ENCODE results near the gene CRCP.
"Not testable (repeated sequence)": the region's sequence is repeated elsewhere in the genome, so short reads cannot be mapped to it uniquely, and the experiment has no call there.

Gene CRCP

DNA sequence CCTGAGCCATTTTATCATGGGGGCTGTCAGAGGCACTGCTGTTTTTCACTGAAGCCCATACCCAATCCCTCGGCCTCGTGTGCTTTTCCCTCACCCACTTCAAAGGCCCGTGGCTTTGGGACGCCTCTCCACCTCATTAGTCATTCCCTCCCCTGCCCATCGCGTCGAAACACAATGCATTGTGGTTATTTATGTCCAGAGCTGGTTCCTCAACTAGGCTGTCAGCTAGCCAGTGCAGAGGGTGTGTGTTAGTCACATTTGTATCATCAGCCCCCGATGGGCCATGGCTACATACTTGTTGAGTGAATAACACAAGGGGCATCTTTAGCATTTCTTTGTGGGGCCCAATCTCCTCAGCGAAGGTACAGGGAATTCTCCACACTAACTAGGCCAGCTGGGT is 3.8 kb upstream of the CRCP start:
- DNase-seq = no peak

DNA sequence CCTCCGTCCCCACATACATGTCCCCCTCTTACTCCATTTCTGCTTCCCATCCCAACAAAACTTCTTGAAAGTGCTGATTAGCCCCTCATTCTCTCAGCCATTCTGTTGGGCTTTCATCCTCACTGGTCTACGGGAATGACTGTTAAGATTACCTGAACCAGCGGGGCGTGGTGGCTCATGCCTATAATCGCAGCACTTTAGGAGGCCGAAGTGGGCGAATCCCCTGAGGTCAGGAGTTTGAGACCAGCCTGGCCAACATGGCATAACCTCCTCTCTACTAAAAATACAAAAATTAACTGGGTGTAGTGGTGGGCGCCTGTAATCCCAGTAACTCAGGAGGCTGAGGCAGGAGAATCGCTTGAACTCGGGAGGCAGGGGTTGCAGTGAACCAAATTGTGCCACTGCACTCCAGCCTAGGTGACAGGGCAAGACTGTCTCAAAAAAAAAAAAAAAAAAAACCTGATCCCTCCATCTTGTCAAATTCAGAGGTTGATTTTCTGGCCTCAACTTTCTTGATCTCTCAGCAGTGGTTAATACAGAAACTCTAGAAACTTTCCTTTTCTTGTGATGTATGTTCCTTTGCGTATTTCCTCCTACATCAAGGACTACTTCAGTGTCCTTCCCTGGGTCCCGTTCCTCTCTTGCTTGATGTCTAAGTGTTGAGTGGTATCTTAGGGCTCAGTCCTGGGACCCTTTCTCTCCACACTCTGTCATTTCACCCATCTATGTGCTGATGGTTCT is 2.2 kb downstream of the CRCP start:
- not testable (repeated sequence) for DNase-seq

DNA sequence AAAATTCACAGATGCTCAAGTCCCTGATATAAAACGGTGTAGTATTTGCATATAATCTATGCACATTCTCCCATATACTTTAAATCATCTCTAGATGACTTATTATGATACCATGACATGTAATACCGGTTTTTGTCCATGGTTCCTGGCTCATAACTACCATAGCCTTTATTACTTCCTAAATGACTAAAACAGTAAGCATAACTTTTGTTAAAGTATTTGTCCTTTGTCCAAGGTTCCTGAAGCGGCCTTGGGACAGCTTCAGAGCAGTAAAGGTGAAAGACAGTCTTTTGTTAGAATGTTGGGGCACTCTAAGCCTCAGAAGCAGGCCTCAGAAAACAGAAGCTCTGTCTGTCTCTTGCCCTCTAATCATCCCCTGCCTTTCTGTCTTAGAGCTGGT is 4.0 kb downstream of the CRCP start:
- no peak for DNase-seq

DNA sequence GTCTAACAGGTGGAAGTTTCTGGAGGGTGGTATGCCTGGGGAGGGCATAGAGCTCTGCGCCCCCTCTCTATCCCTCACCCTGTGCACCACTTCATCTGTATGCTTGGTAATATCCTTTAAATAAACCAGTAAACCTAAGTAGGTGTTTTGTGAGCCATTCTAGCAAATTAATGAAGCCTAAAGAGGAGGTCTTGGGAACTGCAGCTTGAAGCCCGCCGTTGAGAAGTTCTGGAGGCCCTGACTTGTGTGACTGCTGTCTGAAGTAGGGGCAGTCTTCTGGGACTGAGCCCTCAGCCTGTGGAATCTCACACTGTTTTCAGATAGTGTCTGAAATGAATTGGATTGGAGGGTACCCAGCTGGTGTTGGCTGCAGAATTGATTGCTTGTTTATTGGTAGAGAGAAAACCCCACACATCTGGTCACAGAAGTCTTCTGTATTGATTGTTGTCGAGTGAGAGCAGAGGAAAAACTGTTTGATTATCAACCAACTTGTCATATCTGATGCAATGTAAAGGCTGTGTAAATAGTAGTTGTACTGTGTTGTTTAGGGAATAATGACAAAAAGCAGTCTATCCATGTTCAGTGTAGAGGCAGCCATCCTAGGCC is 4.7 kb downstream of the CRCP start:
- DNase-seq = no peak

DNA sequence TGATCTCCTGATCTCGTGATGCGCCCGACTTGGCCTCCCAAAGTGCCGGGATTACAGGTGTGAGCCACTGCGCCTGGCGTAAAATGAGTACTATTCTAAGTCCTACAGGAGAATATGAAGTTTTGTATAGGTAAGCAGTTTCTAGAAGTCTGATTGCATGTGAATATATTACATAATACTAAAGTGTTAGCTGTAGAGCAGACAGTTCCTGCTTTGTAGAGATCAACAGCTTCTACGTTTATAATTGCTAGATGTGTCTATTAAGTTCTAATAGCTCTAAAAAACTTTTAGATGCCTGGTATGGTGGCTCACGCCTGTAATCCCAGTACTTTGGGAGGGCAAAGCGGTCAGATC is 8.5 kb downstream of the CRCP start:
- DNase-seq = no peak

DNA sequence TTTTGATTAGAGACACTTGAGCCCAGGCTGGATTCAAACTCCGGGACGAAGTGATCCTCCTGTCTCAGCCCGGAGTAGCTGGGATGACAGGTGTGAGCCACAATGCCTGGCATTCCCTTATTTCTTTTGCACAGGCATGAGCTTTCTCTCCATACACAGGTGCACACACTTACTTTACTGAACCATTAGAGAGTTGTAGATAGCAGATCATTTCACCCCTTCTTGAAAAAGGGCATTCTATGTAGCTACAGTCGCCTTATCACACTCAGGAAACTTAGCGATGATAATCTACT is 9.9 kb downstream of the CRCP start:
- DNase-seq = not testable (repeated sequence)

DNA sequence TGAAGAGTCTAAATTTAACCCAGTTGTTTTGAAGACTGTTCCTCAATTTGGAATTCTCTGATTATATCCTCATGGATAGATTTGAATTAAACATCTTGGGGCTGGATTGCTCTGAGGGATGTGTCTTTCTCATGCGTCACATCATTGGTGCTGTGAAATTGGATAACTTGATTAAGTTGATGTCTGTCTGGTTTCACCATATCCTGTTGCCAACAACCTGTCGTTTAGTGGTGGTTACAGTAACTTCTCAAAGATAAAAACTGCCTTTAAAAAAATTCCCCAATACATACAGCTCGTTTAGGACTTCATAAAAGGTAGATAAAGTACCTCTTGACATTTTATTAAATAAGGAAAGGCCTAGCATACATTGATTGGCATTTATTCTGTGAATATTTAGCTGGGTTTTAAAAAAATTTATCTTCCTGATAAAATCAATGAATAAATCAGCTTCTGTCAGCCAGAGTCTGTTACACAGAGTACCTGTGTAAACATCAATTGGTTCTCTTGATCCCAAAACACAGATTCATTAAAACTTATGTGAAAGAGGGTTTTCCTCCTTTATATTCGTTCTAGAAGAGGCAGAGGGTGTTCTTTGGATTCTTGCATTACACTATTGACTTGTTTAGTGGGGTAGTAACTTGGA is 10.5 kb downstream of the CRCP start:
- no peak for DNase-seq

DNA sequence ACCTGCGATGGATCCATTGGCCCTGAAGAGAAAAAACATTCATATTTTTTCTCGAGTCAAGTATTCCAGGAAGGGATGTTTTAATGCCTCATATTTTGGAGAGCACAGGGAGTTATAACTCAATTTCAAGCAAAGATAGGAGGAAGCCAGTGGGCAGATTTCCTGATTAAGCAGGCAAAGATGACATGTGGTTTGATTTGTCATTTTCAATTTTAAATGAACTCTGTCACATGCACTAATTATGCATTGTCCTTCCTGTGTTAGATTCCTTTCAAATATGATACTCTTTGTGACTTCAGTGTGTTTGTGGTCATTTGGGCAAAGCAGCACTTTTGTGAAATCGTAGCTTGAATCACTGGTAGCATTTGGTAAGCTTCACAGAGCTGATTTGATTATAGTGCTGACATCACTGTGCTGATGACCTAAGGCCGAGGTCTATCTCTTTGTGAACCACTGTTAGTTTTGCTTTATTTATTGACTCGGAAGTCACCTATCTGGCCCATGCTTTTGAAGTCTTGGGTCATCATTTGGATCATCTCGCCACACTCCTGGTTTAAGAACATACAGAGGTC is 11.2 kb downstream of the CRCP start:
- DNase-seq = not testable (repeated sequence)

DNA sequence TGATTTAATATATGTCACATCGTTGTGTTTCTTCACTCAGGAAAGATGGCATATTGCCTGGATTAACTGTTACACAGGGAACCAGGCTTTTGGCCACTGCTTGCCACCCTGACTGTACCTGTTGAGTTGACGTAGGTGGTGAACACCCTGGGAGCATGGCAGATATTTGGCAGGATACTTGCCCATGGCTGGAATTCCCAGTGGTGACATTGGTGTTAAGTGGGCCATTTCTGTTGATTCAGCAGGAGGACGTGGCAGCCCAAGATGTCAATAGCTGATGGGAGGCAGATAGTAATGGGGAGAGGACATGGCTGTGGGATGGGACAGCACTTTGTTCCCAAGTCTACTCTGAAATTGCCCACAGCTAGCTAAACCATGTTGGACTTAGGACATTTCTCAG is 12.5 kb downstream of the CRCP start:
- not testable (repeated sequence) for DNase-seq

DNA sequence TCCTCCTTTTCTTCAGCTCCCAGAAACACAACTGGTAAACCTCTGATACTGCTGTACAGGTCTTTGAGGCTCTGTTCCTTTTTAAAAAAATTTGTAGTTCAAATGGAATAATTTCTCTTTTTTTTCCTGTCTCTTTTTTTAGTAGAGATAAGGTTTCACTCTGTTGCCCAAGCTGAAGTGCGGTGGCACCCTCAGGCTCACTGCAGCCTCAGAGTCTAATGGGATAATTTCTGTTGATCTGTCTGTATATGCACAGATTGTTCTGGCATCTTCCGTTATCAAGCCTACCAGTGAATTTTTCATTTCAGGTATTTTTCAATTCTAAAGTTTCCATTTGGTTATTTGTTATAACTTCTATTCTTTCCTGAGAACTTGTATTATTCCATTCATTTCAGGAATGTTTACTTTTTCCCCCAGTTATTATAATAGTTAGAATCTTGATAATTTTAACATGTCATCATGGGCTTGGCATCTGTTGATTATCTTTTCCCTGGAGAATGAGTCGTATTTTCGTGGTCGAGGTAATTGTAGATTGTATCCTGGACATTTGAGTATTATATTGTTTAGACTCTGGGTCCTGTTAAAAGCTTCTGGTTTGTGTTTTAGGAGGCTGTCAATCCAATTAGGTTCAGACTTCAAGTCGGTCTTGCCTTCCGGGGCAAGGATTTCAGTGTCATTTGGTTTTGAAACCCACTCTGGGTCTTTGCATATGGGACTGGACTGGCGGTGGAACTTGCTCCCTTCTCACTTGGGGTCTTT is 24.5 kb downstream of the CRCP start:
- DNase-seq = no peak

DNA sequence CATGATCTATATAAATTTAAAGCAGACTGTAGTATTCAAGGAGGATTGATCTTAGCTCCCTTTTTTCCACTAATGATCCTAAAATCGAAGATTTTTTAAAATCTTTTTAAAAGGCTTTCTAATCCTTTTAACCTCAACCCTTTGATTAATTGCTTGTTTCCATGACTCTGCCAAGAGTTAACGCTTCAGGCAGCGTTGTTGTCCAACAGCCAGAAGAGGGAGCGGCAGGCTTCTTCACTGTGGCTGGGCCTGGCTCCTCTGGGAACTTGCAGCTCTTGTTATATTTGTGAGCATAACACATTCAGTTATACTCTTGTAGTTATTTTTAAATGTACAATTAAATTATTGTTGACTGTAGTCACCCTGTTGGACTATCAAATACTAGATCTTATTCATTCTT is 26.3 kb downstream of the CRCP start:
- DNase-seq = no peak

DNA sequence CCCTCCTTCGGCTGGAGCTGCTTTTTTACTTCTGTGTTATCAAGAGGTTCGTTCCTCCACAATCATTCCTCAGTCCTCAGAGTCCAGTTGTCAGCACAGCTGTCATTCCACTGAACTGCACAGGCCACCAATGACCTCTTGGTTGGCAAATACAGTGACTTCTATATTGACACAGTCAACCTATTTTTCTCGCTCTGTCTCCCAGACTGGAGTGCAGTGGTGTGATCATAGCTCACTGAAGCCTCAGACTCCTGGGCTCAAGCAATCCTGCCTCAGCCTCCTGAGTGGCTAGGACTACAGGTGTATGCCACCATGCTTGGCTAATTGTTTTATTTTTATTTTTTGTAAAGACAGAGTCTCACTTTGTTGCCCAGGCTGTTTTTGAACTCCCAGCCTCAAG is 27.7 kb downstream of the CRCP start:
- DNase-seq = no peak

DNA sequence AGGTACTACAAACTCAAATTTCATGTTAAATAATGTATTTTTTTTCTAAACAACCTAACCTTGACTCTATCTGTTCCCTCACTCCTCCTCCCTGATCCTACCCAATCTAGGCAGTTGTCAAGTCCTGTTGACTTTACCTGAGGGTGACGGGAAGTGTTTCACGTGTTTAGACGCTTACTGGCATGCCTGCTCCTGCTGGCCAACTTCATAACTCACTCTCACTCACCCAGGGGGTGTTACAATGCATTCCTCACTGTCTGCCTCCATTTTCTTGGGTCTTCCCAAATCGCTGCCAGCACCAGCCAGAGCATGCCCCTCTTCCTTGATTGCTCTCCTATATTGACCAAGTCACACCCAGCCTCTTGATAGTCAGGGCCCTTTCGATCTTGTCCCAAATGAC is 28.3 kb downstream of the CRCP start:
- DNase-seq = no peak

DNA sequence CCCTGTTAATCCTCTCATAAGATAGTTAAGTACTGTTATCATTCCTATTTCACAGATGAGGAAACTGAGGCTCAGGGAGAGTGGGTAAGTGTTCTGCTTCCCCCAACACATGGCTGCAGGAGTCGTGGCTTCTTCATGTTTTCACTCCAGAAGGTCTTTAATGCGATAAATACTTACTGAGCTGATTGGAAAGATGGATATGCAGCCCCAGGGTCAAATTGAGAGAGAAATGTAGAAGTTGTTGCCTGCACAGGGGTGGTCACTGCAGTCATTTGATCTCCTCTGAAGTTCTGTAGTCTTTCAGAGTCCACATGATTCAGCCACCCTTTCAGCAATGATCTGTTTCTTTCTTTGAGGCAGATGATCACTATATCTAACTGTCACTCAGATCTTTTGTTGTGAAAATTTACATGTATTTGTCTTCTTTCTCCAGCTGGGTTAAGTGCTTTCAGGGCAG is 29.3 kb downstream of the CRCP start:
- DNase-seq = no peak

DNA sequence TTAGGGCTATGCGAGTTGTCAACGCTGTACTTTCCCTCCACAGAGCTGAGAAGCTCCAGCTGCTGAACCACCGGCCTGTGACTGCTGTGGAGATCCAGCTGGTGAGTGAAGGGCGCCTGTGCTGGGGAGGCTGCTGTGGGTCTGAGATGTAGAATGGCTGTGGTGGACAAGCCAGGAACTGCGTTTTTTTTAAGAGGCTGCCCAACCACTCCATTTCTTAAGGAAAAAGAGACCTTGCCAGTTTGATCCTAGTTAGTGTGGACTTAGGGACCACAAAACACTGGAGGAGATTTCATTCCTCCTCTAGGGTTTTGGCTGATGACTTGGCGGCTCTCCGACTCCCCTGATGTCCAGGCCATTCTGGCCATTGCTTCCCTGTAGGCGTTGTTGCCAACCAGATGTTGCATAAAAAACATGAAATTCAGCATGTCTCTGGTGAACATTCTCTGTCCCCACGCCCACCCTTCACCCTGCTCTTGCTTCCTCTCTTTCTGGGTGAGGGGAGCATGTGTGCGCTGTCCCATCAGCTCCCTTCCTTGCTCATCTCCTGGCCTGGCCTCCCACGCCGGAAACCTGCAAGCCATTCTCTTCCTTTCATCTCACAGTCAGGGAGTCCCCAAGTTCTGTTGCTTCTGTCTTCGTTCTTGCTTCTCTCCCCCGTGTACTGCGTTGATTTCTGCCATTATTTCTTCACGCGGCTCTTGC is 30.9 kb downstream of the CRCP start:
- DNase-seq = no peak

DNA sequence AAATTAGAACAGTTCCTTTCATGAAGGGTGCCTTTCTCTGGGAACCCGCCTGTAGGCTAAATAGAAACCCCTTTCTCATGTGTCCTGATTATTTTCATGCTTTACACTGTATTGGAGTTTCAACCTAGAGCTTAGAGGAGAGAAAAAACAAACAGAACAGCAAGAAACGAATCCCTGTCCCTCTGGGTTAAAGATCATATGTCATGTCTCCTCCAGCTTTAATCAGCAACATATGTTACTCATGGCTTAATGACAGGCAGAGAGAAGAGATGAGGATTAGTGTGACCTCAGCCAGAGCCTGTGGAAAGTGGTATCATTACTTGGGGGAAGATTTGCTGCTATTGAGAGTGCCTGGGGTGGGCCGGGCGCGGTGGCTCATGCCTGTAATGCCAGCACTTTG is 32.1 kb downstream of the CRCP start:
- DNase-seq = no peak

DNA sequence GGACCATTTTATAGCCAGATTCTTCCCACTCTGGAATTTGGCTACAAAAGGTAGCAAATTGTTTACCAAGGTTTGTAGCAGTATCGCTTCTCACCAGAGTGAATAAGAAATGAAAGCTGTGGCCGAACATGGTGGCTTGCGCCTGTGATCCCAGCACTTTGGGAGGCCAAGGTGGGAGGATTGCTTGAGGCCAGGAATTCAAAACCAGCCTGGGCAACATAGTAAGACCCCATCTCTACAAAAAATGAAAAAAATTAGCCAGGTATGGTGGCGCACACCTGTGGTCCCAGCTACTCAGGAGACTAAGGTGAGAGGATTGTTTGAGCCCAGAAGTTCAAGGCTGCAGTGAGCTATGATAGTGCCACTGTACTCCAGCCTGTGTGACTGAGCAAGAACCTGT is 33.0 kb downstream of the CRCP start:
- not testable (repeated sequence) for DNase-seq

DNA sequence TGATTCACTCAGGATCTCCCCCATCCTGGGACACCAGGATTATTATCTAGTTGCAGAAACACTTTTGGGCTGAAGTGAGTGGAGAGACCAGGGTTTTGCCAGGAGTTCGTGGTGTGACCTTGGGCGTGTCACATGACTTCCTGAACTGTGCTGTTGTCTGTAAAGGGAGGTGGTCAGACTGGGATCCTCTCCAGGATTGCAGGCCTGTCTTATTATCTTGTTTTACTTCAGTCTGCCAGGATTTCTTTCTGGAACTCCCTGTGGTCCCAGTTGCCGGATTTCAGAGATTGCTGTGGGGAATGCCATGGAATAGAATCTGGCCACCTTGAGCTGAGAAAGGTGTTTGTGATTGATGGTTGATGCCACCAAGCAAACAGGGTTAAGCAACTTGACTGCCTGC is 35.8 kb downstream of the CRCP start:
- DNase-seq = no peak

DNA sequence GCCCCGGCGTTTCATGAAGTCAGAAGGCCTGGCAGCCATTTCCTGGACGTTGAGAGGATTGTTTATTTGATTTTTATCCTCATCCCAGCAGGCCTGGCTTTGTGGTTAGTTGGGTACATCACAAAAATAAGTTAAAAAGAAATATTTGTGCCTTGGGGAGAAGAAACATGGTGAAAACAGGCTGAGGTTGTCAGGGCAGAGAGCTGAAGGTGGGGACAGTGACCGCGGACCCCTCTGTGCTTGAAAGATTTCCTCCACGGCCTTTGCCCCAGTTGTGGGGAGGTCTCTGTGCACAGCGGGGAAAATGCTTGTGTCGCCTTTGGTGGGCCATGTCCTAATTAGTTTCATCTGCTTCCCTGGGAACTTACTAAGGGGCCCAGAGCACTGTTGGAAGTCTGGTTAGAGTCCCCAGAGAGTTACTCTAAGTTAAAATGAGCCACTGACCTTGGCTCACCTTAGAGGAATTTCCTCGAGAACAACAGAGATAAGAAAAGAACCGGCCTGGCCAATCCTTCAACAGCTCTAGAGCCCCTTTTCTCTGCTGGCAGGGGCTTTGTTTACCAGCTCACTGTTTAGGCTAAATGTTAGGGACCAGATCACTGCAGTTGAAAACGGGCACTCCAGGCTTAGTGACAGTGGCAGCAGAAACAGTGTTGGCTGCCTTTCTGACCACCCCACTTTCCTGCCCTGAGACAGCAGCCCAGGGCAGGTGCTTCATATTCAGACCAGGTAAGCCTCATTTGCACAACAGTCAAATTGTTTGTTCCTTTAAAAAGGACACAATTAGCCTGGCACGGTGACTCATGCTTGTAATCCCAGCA is 37.9 kb downstream of the CRCP start:
- no peak for DNase-seq

DNA sequence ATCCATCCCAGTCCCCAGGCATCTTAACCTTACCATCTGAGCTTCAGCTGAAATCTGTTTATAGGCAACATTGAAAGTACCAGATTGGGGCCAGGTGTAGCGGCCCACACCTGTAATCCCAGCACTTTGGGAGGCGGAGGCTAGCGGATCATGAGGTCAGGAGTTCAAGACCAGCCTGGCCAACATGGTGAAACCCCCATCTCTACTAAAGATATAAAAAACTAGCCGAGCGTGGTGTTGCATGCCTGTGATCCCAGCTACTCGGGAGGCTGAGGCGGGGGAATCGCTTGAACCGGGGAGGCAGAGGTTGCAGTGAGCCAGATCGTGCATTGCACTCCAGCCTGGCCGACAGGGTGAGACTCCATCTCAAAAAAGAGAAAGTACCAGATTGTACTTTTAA is 39.0 kb downstream of the CRCP start:
- DNase-seq = no peak

DNA sequence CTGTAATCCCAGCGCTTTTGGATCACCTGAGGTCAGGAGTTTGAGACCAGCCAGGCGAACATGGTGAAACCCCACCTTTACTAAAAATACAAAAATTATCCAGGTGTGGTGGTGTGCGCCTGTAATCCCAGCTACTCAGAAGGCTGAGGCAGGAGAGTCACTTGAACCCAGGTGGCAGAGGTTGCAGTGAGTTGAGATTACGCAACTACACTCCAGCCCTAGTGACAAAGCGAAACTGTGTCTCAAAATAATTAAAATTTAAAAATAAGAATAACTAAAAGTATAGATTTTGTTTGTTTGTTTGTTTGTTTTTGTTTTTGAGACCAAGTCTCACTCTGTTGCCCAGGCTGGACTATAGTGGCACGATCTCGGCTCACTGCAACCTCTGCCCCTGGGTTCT is 41.4 kb downstream of the CRCP start:
- DNase-seq = not testable (repeated sequence)

DNA sequence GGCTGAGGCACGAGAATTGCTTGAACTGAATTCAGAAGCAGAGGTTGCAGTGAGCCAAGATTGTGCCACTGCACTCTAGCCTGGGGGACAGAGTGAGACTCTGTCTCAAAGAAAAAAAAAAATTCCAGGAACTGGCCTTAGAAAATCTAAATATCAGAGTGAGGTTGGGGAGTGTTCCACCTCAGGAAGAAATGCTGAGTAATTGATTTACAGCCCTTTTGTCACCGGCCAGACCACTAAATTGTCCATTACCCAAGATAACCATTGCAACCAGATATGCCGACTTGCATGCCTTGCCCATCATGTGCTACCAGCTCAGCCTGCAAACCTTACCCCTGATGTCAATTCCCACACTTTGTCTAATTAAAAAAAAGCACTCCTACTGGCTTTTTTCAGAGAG is 42.4 kb downstream of the CRCP start:
- no peak for DNase-seq

Measured in DMS79 treated with DMSO at 0.1 percent for 48 hours (cell line).